Peyer's patch (tissue), 4 donors: Measurements from ENCODE around the gene ELK4.

Experiments used
- POLR2A ChIP-seq, 2 donors: fragments of 450-650 bp; IDR thresholded peaks; one replicate each; pipeline ENCODE4 v1.5.1; 2017; ENCODE audit warnings: antibody characterized with exemption in 2 of 2, mild to moderate bottlenecking in 2 of 2, moderate library complexity in 2 of 2
- TF ChIP-seq, protein P1 (sequence below), 6 experiments: fragments of 450-650 bp in 4 of 6; fragments of 200-600 bp in 2 of 6; sonication (generic) in 1 of 6; IDR thresholded peaks; one replicate each; pipeline ENCODE4 v1.5.1; 2017 to 2019; ENCODE audit warnings: antibody characterized with exemption in 6 of 6, mild to moderate bottlenecking in 3 of 6, moderate library complexity in 1 of 6

DNA sequence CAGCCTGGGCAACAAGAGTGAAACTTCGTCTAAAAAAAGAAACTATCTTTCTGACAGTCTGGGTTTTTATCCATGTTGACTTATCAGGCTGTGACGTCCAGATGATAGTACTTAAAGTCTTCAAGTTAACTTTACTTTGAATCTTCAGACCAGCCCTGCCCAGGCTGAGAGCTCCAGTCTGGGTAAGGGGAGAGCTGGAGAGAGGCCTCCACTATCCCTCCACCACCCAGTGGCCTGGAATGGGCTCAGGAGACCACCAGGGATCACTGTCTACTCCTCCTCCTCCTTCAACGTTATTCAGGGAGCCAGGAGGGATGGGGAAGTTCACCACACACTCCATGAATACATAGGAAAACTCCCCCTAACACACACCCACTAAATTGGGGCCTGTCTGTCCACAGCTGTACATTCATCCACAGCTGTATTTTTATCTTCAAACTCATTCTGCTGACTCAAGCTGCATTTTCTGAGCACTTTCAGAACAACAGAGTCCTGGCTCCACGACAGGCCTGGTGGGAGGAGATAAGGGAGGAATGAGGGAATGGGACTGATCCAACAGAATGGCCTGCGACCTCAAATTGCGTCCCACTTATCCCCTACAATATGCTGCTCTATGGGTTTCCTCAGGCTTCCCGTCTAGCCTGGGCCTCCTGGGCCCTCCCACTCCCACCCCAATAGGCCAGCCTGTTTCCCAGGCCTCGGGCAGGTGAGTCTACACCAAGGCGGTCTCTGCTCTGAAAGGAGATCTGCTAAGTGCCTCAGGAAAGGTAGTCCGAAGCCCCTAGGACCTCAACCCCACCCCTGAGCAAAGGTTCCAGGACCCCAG lies 46.7 kb upstream of the ELK4 start:
- TF ChIP-seq, protein P1, sequence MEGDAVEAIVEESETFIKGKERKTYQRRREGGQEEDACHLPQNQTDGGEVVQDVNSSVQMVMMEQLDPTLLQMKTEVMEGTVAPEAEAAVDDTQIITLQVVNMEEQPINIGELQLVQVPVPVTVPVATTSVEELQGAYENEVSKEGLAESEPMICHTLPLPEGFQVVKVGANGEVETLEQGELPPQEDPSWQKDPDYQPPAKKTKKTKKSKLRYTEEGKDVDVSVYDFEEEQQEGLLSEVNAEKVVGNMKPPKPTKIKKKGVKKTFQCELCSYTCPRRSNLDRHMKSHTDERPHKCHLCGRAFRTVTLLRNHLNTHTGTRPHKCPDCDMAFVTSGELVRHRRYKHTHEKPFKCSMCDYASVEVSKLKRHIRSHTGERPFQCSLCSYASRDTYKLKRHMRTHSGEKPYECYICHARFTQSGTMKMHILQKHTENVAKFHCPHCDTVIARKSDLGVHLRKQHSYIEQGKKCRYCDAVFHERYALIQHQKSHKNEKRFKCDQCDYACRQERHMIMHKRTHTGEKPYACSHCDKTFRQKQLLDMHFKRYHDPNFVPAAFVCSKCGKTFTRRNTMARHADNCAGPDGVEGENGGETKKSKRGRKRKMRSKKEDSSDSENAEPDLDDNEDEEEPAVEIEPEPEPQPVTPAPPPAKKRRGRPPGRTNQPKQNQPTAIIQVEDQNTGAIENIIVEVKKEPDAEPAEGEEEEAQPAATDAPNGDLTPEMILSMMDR (IDR thresholded peaks at IDR 0.05), result no peak
- TF ChIP-seq POLR2A (IDR thresholded peaks at IDR 0.05), result no peak
